Glutamatergic neuron (in vitro differentiated cells): Measurements from ENCODE around the gene SFXN1. TPM values are rescaled to one million over a fixed set of nuclear protein-coding genes. Genes with fewer than 3 reads are reported as not detected.
A peak's percentile ranks its signal among the peaks of the same experiment; 100 is the strongest.
"Not testable (repeated sequence)": the region's sequence is repeated elsewhere in the genome, so short reads cannot be mapped to it uniquely, and the experiment has no call there.

Experiments used
- DNase-seq: peaks from one replicate; pipeline ENCODE4 v3.0.0; 2022
- H3K27ac Mint-ChIP-seq: one replicate; pipeline ENCODE4 v1.8.0; 2020; ENCODE audit warnings: mild to moderate bottlenecking, mixed read lengths, inconsistent platforms; ENCODE audit not compliant: unreplicated experiment
- H3K27me3 Mint-ChIP-seq: one replicate; pipeline ENCODE4 v1.8.0; 2020; ENCODE audit warnings: mild to moderate bottlenecking, moderate library complexity, mixed read lengths, inconsistent platforms; ENCODE audit not compliant: unreplicated experiment
- H3K36me3 Mint-ChIP-seq: one replicate; pipeline ENCODE4 v1.8.0; 2020; ENCODE audit warnings: mild to moderate bottlenecking, mixed read lengths, inconsistent platforms; ENCODE audit not compliant: unreplicated experiment
- H3K4me1 Mint-ChIP-seq: one replicate; pipeline ENCODE4 v1.8.0; 2020; ENCODE audit warnings: mild to moderate bottlenecking, low read depth, mixed read lengths, inconsistent platforms; ENCODE audit not compliant: unreplicated experiment
- H3K4me3 Mint-ChIP-seq: one replicate; pipeline ENCODE4 v1.8.0; 2020; ENCODE audit warnings: mild to moderate bottlenecking, mixed read lengths, inconsistent platforms; ENCODE audit not compliant: unreplicated experiment
- H3K9me3 Mint-ChIP-seq: one replicate; pipeline ENCODE4 v1.8.0; 2020; ENCODE audit warnings: mild to moderate bottlenecking, moderate library complexity, mixed read lengths, inconsistent platforms; ENCODE audit not compliant: unreplicated experiment
- total RNA-seq: library from RNA; stranded (reverse); fragmentation: NEBNext Ultra II Directional; extraction: Animal tissue kit (Norgen Biotek cat#: 25700); gene quantifications from one replicate; pipeline ENCODE4 v1.2.1, GENCODE V29; 2021; ENCODE audit not compliant: unreplicated experiment
- TF ChIP-seq, protein P1 (sequence below): fragments of 200-600 bp; sonication (generic); IDR thresholded peaks from one replicate; pipeline ENCODE4 v1.5.0; 2021; ENCODE audit not compliant: partially characterized antibody, unreplicated experiment

The SFXN1 gene
- total RNA-seq, 1 donor from 2014 or later = 67.7 TPM

DNA sequence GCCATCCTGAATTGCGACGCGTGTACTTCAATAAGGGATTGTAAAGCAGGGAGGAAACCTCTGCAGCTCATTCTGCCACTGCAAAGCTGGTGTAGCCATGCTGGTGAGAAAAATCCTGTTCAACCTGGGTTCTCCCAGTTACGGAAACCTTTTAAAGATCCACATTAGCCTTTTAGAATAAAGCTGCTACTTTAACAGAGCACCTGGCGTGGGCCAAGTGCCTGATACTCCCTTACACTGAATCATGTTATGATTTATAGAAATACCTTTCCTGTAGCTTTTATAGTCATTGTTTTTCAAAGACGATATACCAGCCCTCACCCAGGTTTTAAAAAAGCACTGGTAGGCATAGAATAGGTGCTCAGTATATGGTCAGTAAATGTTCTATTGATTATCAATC lies 48.3 kb downstream of the SFXN1 start:
- H3K27ac Mint-ChIP-seq = no peak overlapping the region
- TF ChIP-seq, protein P1, sequence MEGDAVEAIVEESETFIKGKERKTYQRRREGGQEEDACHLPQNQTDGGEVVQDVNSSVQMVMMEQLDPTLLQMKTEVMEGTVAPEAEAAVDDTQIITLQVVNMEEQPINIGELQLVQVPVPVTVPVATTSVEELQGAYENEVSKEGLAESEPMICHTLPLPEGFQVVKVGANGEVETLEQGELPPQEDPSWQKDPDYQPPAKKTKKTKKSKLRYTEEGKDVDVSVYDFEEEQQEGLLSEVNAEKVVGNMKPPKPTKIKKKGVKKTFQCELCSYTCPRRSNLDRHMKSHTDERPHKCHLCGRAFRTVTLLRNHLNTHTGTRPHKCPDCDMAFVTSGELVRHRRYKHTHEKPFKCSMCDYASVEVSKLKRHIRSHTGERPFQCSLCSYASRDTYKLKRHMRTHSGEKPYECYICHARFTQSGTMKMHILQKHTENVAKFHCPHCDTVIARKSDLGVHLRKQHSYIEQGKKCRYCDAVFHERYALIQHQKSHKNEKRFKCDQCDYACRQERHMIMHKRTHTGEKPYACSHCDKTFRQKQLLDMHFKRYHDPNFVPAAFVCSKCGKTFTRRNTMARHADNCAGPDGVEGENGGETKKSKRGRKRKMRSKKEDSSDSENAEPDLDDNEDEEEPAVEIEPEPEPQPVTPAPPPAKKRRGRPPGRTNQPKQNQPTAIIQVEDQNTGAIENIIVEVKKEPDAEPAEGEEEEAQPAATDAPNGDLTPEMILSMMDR = no peak
- H3K4me1 Mint-ChIP-seq = peaks cover 2% of the 10 kb centered on the region
- peaks cover 3% of the 10 kb centered on the region for H3K27me3 Mint-ChIP-seq
- H3K4me3 Mint-ChIP-seq = no peak overlapping the region
- DNase-seq = no peak
- H3K9me3 Mint-ChIP-seq = no peaks in the 10 kb centered on the region
- H3K36me3 Mint-ChIP-seq = no peaks in the 10 kb centered on the region

DNA sequence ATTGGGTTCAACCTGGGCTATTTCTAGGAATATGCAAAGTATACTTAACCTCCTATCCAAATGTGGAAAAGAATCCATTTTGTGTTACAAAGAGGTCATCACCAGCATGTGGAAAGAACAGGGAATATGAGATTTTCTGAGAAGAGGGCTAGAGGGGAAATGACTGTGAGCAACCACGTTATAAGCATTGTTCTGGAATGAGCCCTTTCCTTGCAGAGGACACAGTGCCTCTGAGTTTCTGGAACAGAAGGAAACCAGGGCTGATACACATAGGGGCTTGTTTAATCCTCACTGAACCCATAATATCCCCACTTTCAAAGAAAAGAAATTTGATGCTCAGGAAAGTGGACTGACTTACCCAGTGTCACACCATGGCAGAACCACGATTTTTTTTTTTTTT lies 53.0 kb downstream of the SFXN1 start:
- no peaks in the 10 kb centered on the region for H3K9me3 Mint-ChIP-seq
- DNase-seq = no peak
- H3K27ac Mint-ChIP-seq = no peak overlapping the region
- H3K4me1 Mint-ChIP-seq = peaks cover 2% of the 10 kb centered on the region
- TF ChIP-seq, protein P1 = no peak
- peaks cover 6% of the 10 kb centered on the region for H3K27me3 Mint-ChIP-seq
- H3K4me3 Mint-ChIP-seq = no peak overlapping the region
- no peaks in the 10 kb centered on the region for H3K36me3 Mint-ChIP-seq

DNA sequence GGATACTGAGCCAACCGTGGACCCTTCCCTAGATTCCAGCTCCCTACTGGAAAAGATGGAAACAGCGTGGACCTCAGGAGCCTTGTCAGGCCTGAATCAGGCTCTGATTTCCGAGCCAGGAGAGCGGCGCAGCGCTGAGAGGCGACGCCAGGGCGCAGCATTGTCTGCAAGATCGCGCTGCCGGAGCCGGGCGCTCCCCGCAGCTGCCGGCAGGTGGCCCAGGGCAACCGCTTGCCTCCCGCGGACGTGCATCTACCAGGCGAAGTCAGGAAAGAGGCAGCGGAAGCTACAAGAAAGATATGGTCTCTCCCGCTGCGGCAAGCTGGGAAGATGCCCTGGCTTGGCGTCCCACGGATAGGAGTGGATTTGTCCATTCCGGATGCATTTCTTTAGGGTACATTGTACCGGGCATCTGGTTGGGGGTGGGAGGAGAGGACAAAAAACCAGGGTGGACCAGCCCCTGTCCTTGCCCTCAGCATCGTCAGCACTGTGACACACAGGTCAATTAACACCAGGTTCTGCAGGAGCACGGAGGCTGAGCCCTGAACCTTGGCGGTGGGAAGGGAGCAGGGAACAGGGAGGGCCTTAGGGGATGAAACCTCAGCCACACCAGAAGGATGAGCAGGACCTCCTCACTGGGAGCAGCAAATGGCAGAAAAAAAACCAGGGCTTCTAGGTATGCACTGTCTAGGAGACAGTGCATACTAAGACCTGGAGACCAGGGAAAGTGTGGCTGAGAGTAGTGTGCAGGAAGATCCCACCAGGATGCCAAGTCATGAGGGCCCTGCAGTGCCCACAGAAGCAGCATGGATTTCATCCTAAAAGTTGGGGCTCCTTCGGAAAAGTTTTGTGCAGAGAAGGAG lies 55.9 kb downstream of the SFXN1 start:
- Mint-ChIP-seq H3K9me3 (peaks cover 2% of the 10 kb centered on the region), H3K4me1 (peaks cover 4% of the 10 kb centered on the region), H3K4me3 (peak overlapping the region; percentile 76), H3K27me3 (peaks cover 4% of the 10 kb centered on the region), H3K36me3 (no peaks in the 10 kb centered on the region), H3K27ac (no peak overlapping the region)
- DNase-seq = peak; percentile 94
- TF ChIP-seq, protein P1 = peak; percentile 98

DNA sequence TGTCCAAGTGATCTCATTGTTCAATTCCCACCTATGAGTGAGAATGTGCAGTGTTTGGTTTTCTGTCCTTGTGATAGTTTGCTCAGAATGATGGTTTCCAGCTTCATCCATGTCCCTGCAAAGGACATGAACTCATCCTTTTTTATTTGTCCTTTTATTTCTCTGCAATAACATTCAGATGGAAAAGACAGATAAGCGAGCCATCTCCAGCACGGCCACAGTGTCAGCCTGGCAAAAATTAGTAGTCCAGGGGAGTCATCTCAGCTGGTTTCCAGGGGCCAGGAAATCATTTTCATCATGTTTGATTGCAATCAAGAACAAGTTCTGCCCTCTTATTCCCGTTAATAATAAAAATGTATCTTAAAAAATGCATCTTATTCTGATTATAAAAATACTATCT lies 57.0 kb downstream of the SFXN1 start:
- H3K27ac Mint-ChIP-seq, H3K9me3 Mint-ChIP-seq, DNase-seq, H3K36me3 Mint-ChIP-seq, H3K4me1 Mint-ChIP-seq, H3K27me3 Mint-ChIP-seq, H3K4me3 Mint-ChIP-seq: not testable (repeated sequence)

DNA sequence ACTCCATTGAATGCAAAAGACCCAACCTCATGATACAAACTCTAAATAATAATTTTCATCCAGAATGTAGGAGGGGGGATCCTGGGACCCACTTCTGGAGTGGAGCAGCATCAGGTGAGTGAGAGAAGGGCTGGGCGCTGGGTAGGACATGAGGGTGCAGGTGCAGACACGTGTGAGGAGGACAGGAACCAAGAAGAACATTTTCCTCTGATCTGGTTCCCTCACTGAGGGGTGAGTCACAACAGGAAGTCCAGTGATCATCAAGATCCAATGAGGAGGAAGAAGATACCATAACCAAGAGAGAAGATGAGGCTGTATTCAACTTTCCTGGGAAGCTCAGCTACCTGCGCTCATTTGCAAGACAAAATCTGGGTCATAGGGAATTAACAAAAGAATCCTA lies 57.4 kb downstream of the SFXN1 start:
- no peak overlapping the region for H3K27ac Mint-ChIP-seq
- H3K9me3 Mint-ChIP-seq = peaks cover 2% of the 10 kb centered on the region
- H3K27me3 Mint-ChIP-seq = peaks cover 4% of the 10 kb centered on the region
- TF ChIP-seq, protein P1 = no peak
- no peak for DNase-seq
- H3K4me1 Mint-ChIP-seq = peaks cover 2% of the 10 kb centered on the region
- no peaks in the 10 kb centered on the region for H3K36me3 Mint-ChIP-seq
- no peak overlapping the region for H3K4me3 Mint-ChIP-seq
